Measurements from ENCODE around the gene IQGAP2. TPM values are rescaled to one million over a fixed set of nuclear protein-coding genes. Genes with fewer than 3 reads are reported as not detected.

The IQGAP2 gene
- total RNA-seq, 1 experiment from 2014 or later, result 0.59 TPM

DNA sequence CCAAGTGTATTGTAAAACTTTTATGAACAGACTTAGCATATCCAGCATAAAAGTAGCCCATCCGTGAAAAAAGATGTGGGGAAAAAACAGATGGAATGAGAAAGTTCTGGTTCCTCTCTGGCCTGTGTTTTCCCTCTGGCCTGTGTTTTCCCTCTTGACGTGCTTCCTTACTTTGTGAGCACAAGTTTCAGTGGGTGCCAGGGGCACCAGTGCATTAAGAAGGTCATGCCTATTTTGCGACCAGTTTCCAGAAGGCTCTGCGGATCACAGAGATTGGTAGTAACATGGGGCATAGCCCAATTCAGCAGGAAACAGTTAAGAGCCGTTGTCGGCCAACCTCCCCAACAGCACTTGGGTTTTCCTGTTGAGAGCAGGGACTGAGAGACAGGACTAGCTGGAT is 43.7 kb downstream of the IQGAP2 start:
- BruUV-seq (replicated peaks), result no TSS peak
- ChIA-PET CTCF (no interaction called here), POLR2A (no interaction called here)
- Histone ChIP-seq H3K4me3 (ENCODE audit: low read depth in 2 of 2, low read length in 2 of 2) (no peak overlapping the region), H3K9me3 (ENCODE audit: control insufficient read depth, insufficient read depth, low read depth, low read length) (no peaks in the 10 kb centered on the region), H3K4me1 (ENCODE audit: control insufficient read depth, insufficient read depth, low read length) (no peaks in the 10 kb centered on the region), H3K27me3 (ENCODE audit: control insufficient read depth, insufficient read depth, low read length) (peaks cover 20% of the 10 kb centered on the region), H3K27ac (ENCODE audit: low read length) (no peak overlapping the region), H3K36me3 (ENCODE audit: control insufficient read depth, insufficient read depth, low read length) (no peaks in the 10 kb centered on the region; the same call in 1 of the 2 replicates)
- intact Hi-C loops (cut with micrococcal nuclease; ENCODE audit: unreplicated experiment), result no loop called here
- no peak for ATAC-seq
- DNase-seq (ENCODE audit: low read depth, low spot score), result no peak
- TF ChIP-seq, protein P1, sequence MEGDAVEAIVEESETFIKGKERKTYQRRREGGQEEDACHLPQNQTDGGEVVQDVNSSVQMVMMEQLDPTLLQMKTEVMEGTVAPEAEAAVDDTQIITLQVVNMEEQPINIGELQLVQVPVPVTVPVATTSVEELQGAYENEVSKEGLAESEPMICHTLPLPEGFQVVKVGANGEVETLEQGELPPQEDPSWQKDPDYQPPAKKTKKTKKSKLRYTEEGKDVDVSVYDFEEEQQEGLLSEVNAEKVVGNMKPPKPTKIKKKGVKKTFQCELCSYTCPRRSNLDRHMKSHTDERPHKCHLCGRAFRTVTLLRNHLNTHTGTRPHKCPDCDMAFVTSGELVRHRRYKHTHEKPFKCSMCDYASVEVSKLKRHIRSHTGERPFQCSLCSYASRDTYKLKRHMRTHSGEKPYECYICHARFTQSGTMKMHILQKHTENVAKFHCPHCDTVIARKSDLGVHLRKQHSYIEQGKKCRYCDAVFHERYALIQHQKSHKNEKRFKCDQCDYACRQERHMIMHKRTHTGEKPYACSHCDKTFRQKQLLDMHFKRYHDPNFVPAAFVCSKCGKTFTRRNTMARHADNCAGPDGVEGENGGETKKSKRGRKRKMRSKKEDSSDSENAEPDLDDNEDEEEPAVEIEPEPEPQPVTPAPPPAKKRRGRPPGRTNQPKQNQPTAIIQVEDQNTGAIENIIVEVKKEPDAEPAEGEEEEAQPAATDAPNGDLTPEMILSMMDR (IDR thresholded peaks at IDR 0.05), result no peak
- TF ChIP-seq REST (IDR thresholded peaks at IDR 0.05; ENCODE audit: insufficient read depth in 1 of 2, low read depth in 2 of 2, low read length in 1 of 2) (no peak), SIN3A (IDR thresholded peaks at IDR 0.05; ENCODE audit: borderline replicate concordance, insufficient read depth, low read depth, low read length) (no peak), POLR2AphosphoS5 (IDR thresholded peaks at IDR 0.05; ENCODE audit: low read depth, low read length) (no peak), TCF7L2 (IDR thresholded peaks at IDR 0.05; ENCODE audit: low read depth, low read length) (no peak)
- in situ Hi-C loops (cut with HindIII; ENCODE audit: low pct_unique_long_range_greater_than_20kb, low sequenced_read_pairs), result no loop called here

DNA sequence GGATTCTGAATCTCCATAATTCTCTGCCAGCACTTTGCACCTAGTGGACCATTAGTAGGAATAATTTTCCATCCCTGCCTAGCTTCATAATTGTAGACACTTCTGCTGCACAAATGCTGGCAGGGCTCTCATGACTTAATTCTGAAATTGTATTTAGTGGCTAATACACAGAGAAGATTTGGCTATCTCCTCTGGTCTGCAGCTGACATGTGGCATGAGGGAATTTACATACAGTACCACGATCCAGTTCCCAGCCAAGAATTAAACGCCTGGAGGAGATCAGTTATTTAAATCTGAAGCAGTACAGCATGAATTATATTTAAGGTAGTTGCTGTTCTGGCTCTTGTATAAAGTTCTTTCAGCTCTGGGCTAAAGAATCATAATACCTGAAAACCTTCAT is 46.5 kb downstream of the IQGAP2 start:
- in situ Hi-C loops (cut with HindIII; ENCODE audit: low pct_unique_long_range_greater_than_20kb, low sequenced_read_pairs), result no loop called here
- no peak for ATAC-seq
- H3K4me1 ChIP-seq (ENCODE audit: control insufficient read depth, insufficient read depth, low read length), result no peaks in the 10 kb centered on the region

More for the DNA sequence above, 46.5 kb downstream of the IQGAP2 start:
- ChIA-PET POLR2A (no interaction called here), CTCF (no interaction called here)
- no peak for DNase-seq (ENCODE audit: low read depth, low spot score)
- peaks cover 16% of the 10 kb centered on the region for H3K27me3 ChIP-seq (ENCODE audit: control insufficient read depth, insufficient read depth, low read length)
- TF ChIP-seq REST (IDR thresholded peaks at IDR 0.05; ENCODE audit: insufficient read depth in 1 of 2, low read depth in 2 of 2, low read length in 1 of 2) (no peak), TCF7L2 (IDR thresholded peaks at IDR 0.05; ENCODE audit: low read depth, low read length) (no peak), SIN3A (IDR thresholded peaks at IDR 0.05; ENCODE audit: borderline replicate concordance, insufficient read depth, low read depth, low read length) (no peak), POLR2AphosphoS5 (IDR thresholded peaks at IDR 0.05; ENCODE audit: low read depth, low read length) (no peak)
- TF ChIP-seq, protein P1 (IDR thresholded peaks at IDR 0.05), result no peak
- no peaks in the 10 kb centered on the region; the same call in 1 of the 2 replicates for H3K36me3 ChIP-seq (ENCODE audit: control insufficient read depth, insufficient read depth, low read length)
- H3K27ac ChIP-seq (ENCODE audit: low read length), result no peak overlapping the region
- no peak overlapping the region for H3K4me3 ChIP-seq (ENCODE audit: low read depth in 2 of 2, low read length in 2 of 2)
- no peaks in the 10 kb centered on the region for H3K9me3 ChIP-seq (ENCODE audit: control insufficient read depth, insufficient read depth, low read depth, low read length)
- no TSS peak for BruUV-seq (replicated peaks)
- intact Hi-C loops (cut with micrococcal nuclease; ENCODE audit: unreplicated experiment), result no loop called here
